NCI-H2196 (cell line): ENCODE data around the gene HRG.
"Not testable (repeated sequence)": the region's sequence is repeated elsewhere in the genome, so short reads cannot be mapped to it uniquely, and the experiment has no call there.

Experiments used
- DNase-seq: peaks from one replicate; lab custom pipeline; 2025; ENCODE audit not compliant: unreplicated experiment; lab: John Stamatoyannopoulos, UW

Gene HRG

DNA sequence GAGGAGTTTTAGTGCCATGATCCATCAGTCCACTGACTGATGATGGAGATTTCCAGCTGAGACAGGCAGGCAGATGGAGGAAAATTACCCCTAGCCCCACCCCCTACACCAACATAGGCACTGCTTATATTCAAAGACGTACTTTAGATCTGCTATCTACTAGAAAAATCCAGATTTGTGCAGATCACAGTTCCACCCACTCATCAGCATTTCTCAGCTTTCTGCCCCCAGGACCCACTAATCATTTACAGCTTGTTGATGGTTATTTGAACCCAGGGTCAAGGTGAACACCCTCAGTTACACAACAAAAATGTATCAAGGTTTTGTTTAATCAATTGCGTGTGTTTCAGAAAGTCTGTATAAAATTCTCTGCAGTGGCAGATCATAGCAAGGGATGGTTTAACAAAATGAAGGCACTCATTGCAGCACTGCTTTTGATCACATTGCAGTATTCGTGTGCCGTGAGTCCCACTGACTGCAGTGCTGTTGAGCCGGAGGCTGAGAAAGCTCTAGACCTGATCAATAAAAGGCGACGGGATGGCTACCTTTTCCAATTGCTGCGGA is at the start of gene HRG:
Gene HRG, plus strand, starts transcription at position 390 of the 564 bp plus-strand sequence. Its CDS starts 18 bp downstream, at position 408.
- DNase-seq: no peak

DNA sequence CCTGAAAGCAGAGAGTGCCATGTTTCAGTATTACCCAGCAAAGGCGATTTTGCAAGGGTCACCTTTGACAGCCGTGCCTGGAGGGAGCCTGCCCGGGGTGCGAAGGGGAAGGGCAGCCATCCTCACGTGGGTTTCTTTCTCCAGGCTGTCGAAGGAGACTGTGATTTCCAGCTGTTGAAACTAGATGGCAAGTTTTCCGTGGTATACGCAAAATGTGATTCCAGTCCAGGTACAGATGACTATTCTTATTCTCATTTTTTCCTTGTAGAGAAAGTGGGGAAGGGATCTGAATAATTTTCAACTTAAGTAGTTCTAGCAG is 49.6 kb upstream of the HRG start:
- DNase-seq: no peak

DNA sequence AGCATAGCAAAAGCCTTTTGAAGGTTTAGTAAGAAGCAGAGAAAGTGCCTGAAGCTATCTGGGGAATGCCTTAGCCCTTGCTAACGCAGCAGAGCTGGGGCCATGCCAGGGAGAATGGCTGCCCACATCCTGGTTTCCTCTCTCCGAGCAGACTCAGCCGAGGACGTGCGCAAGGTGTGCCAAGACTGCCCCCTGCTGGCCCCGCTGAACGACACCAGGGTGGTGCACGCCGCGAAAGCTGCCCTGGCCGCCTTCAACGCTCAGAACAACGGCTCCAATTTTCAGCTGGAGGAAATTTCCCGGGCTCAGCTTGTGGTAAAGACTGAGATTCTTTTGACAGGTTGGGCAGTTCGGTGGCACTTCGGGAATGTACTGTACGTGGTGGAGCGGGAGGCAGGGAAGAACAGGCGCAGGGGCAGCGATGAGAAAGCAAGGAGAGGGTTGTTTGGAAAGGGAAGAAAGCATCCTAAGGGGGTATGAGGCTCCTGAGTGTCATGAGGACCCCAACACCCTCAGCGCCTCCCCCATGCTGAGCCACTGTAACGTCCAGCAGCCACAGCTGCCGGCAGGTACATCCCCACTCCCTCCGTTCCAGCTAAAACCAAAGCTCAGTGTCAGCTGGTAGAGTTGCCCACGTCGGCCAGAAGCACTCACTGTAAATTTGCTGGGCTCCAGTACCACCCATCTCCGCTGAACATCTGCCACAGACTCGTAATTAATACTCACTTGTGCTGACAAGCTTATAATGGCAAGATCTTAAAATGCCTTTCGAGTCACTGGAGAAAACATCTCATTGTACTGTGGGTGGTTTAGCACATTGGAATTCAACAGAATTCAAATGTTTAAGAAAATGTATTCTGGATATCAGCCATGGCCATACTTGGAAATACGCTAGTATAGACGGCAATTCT is 48.5 kb upstream of the HRG start:
- peak; percentile 98 for DNase-seq

GRCh38 chr3:186618318-186618938 is 47.4 kb upstream of the HRG start:
- no peak for DNase-seq

DNA sequence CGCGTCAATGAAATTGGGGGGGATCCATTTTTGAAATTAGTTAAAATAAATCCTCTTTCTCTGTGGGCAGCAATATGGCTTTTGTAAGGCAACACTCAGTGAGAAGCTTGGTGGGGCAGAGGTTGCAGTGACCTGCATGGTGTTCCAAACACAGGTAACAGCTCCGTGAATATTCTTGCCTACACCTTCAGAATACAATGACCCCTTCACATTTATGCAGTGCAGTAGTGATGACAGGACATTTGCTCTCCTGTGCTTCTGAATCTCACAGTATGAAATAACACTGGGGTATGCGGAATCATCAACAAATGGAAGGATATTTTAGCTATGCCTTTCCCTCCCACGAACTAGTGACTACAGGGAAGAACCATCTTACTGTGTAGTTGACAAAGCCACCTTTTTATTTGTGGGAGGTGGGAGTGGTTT is 46.0 kb upstream of the HRG start:
- DNase-seq: no peak

- no peak for DNase-seq
Observed at GRCh38 chr3:186620213-186621092, 45.4 kb upstream of the HRG start.

DNA sequence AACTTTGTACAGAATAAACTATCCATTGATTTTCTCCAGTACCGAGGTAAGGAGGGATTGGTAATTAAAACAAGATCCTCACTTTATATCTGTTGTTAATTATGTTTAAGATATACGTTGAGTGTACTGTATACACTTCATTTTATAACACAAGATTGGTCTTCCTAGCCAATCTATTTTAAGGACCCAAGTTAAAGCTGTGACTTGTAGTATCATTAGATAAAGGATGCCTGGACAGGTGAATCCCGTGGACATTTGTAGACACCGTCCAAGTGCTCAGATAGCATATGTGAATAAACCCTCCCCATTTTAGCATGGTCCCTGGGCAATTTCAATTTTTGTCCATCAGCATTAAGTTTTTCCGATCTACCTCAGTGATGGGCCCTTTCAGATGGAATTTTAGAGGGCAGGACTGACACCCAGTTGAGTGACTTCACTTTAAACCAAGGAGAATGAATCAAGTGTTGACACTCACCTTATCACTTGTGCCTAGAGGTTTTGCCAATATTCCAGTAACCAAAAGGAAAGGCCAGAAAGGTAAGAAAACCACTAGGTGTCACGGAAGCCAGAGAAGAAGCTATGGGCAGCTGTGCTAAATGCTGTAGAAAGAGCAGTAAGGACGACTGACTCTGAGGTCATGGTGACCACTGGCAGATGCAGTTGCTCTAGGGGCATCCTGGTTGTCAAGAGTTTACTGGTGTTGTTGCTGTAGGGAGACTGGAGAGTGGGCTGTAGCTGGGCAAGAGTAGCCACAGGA is 43.7 kb upstream of the HRG start:
- DNase-seq: no peak

DNA sequence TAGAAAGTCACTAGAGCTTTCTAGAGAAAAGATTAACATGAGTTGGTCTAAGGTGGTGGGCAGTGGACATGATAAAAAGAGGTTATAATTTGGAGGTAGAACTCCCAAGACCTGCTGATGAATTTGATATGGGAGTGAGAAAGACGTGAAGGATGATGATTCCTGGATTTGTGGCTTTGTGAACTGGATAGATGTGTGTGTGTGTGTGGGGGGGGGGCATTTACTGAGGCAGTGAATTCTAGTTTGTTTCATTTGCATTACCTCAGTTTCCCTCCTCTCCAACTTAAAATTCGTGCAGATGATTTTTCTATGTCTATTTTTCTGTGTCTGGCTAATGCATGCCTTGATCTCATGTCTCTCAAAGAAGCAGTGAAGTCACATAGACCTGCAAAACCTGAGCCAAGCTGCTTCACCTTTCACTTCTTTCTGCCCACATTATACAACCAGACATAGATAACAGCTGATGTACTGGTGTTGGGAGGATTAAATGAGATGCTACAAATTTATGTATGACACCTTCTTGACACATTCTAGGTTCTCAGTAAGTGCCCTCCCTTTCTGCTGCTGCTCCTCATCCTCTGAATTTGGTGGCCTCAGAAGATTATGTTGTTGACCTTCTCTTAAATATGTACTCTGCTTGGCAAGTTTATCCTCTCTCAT is 43.0 kb upstream of the HRG start:
- no peak for DNase-seq

GRCh38 chr3:186624598-186624997 is 41.2 kb upstream of the HRG start:
- DNase-seq: no peak

DNA sequence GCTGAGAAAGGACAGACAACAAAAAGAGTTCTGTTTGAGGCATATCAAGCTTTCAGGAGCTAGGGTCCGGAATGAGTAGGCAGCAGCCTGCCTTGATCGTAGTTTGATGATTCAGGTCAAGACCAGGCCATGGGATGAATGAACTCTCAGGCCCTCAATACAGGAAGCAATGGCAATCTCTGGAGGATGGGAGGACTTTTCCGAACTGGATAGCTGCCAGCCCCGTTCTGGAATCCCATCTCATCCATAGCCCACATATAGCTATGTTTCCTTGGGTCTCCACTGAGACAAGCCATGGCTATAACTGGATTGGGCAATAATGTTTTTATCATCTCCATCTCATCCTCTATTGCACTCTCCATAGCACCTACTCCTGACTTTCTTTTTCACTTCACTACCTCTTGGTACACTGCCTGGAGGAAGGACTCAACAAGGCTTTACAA is 40.2 kb upstream of the HRG start:
- no peak for DNase-seq

GRCh38 chr3:186626254-186626847 is 39.5 kb upstream of the HRG start:
- no peak for DNase-seq

DNA sequence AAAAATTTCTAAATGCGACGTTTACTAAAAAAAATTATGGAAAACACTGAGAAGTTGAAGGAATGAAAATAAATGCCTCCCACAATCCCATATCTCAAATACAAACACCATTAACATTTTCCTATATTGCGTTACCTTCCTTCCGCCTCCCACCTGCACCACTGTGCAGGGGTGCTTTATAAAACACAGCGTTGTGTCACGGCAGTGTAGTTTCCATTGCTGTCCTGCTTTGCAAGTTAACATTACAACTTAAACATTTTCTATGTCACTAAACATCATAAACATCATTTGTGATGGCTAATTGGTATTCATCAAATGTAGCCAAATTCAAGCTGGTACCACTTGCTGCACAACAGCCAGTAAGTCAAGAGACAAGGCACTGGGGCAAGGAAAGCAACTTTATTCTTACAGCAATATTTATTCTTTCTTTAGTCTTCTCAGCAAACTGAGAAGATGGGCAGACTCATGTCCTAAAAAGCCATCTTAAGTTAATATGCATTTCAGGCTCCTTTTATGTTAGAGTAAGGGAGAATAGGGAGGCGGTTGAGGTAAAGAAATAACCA is 37.9 kb upstream of the HRG start:
- DNase-seq: no peak

GRCh38 chr3:186628756-186629155 is 37.1 kb upstream of the HRG start:
- no peak for DNase-seq

DNA sequence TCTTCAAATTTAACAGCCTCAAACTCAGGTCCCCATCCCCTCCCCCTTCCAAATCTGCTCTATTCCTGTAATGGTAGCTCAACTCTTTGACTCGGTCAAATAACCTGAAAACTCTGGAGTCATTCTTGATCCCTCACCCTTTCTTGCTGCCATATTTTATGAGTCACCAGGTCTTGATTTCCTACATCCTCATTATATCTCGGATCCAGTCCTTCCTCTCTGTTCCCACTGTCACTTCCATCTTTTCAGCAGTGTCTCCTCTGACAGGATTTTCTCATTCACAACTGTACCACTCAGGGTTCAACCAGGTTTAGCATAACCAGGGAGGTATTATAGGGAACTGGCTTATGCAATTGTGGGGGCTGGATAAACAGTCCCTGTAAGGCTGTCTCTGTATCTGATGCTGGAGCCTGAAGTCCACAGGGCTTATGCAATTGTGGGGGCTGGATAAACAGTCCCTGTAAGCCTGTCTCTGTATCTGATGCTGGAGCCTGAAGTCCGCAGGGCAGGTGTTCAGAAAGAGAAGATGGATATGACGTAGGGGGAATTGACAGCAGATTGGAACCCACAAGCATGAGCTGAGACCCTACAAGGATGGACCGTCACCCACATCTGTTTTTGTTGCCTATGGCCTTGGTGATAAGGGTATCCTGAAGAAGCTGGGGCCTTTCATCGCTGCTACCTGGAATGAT is 34.7 kb upstream of the HRG start:
- no peak for DNase-seq

GRCh38 chr3:186633481-186633880 is 32.3 kb upstream of the HRG start:
- no peak for DNase-seq

DNA sequence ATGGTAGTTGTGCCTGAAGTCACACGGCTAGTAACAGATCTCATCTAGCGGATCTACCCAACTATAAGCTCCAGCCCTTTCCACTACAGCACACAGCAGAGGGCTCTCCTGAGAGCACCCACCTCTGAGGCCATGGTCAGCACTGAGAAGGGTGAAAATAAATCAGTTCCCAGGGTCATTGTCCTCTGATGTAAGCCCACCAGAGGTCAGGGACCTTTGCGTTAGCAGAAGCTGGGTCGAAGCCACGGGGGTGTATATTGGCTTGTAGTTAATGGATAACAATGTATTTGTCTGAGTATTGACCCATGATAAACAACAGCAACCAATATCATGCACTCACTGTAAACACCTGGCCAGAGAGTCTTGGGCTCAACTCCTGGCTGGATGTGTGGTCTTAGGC is 31.6 kb upstream of the HRG start:
- DNase-seq: not testable (repeated sequence)

GRCh38 chr3:186635532-186635931 is 30.3 kb upstream of the HRG start:
- no peak for DNase-seq

DNA sequence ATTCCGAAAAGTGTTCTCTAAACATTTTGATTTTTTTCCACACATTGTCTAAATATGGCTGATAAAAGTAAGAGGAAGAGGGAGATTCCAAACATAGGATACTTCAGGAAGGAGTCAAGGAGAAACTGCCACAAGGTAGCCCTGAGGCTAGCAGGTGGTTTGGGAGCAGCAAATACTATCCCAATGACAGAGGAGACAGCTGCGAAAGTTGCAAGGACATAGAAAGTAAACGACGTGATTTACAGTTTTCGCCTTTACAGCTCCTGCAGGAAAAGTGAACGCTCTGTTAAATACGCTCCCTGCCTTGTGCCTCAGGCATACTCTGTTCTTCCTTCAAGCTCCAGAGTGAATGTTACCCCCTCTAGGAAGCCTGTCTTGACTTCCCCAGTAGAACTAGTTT is 29.3 kb upstream of the HRG start:
- DNase-seq: no peak

DNA sequence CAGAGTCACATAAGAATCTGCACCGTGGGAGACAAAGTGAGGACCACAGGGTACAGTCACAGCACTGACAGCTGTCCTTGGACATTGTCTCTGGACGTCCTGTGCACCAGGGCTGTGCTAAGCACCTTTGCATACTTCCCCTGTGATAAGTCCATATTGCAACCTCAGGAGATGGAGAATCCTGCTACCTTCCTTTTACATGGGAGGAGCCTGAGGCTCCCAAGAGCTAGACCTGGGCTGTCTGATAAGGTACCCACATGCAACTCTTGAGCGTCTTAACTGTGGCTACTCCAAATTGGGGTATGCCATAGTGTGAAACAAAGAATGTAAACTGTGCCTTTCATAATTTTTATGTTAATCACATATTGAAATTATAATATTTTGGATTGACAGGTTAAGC is 28.1 kb upstream of the HRG start:
- no peak for DNase-seq
